Measurements from ENCODE around the gene FBLN2.

GRCh38 chr3:13652728-13653127, 103.8 kb downstream of the FBLN2 start:
- TF ChIP-seq CTCF (IDR thresholded peaks at IDR 0.05): no peak
- TF ChIP-seq EP300 (IDR thresholded peaks at IDR 0.05): no peak

Data from suprapubic skin (tissue), 3 donors.